UCSD-AML1 (cell line): ENCODE measurements around the gene ASRGL1.

ENCODE experiments used
- DNase-seq: peaks from one replicate; lab custom pipeline; 2025; ENCODE audit not compliant: unreplicated experiment; lab: John Stamatoyannopoulos, UW

The ASRGL1 gene

DNA sequence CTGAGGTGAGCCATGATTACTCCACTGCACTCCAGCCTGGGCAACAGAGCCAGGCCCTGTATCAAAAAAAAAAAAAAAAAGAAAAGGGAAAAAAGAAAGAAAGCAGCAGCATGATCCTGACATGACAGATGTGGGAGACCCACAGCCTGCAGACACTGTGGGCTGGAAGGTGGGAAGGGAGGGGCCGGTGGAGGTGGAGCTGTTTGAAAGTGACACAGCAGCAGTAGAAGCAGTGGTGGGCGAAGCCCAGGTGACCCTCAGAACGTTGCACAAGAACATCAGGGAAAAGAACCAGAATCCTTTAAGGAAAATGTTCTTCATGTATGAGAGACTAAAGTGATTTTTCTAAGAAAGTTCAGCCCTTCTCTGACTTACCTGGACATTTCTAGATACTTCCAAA, 55.3 kb downstream of the ASRGL1 start:
- no peak for DNase-seq

DNA sequence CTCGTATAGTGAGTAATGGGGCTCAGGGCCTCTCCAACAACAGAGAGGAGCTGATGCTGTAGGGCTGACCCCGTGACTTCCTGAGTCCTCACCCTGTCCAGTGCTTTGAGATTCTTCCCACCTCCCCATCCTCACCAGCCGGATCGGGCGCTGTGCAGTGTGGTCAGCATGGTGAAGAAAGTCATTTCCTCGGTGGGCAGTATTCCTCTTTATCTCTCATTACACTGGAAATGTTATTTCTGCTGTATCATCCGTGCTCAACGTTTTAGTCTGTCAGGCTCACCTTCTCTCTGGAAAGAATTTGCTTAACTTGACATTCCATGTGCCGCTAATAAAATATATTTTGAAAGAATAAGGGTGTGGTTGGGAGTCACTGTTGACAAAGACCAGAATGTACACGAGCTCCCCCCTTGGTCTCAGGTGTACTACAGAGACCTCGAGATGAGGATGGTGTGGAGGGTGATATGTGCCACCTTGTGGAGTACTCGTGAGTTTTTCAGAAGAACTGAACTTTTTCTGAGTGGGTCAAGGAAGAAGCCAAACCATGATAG, 55.9 kb downstream of the ASRGL1 start:
- peak; percentile 52 for DNase-seq

DNA sequence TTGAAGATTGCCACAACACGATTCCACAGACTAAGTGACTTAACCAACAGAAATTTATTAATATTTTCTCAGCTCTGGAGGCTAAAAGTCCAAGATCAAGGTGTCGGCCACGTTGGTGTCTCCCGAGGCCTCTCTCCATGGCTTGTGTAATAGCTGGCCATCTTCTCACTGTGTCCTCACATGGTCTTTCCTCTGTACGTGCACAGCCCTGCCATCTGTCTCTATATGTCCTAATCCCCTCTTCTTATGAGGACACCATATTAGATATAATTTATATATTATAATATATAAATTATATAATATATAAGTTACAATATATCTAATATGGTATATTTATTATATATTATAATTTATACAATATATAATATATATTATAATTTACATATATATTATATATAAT, 56.5 kb downstream of the ASRGL1 start:
- no peak for DNase-seq

DNA sequence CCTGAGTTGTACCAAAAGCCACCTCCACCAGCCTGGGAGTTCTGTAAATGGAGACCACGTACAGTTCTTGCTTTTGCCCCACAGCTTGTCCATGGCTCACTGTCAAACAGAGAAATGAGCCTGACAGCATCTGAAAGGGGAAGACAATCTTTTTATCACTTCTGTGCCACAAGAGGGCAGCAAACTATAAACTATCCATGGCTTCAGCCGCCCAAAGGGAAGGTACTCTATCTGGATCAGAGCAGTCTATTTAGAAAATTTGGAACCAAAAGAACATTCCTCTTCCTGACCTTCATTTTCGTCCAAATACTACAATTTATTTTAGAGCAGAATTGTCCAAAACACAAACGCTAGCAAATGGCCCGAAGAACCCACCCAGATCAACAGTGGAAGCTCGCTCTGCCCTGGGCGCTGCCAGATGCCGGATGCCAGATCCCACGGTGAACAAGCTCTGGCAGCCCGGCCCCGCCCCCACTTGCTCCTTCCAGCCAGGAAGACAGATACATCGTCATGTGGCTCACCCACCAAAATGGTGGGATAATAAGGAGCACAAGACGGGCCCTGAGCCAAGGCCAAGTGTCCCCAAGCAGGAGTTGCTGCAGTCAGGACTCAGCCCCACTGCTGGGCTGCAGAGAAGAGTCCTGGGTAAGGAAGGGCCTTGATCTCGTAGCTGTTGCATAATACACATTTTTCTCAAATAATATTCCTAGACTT, 57.7 kb downstream of the ASRGL1 start:
- DNase-seq, result peak; percentile 27

DNA sequence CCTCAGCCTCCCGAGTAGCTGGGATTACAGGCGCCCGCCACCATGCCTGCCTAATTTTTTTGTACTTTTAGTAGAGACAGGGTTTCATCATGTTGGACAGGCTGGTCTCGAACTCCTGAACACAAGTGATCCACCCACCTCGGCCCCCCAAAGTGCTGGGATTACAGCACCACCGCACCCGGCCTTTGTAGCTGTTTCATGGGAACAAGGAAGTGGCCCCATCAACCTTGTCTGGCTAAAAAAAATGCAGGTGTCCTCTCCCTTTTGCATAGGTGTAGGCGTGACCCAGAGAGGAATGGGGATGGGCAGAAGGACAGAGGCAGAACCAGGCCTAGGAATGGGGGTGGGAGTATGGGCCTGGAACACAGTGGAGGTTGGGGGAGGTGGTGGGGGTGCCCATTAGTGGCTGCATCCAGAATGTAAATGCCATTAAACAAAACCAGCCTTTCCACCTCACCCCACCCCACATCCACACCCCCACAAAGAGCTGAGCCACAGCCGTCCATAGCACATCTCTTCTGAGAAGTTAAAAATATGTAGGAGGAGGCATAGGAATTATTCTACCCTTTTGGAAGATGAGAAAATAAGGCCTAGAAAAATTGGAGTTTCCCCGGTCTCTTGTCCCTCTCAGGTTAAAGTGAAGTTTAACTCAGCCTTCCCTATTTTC, 58.8 kb downstream of the ASRGL1 start:
- DNase-seq, result no peak

DNA sequence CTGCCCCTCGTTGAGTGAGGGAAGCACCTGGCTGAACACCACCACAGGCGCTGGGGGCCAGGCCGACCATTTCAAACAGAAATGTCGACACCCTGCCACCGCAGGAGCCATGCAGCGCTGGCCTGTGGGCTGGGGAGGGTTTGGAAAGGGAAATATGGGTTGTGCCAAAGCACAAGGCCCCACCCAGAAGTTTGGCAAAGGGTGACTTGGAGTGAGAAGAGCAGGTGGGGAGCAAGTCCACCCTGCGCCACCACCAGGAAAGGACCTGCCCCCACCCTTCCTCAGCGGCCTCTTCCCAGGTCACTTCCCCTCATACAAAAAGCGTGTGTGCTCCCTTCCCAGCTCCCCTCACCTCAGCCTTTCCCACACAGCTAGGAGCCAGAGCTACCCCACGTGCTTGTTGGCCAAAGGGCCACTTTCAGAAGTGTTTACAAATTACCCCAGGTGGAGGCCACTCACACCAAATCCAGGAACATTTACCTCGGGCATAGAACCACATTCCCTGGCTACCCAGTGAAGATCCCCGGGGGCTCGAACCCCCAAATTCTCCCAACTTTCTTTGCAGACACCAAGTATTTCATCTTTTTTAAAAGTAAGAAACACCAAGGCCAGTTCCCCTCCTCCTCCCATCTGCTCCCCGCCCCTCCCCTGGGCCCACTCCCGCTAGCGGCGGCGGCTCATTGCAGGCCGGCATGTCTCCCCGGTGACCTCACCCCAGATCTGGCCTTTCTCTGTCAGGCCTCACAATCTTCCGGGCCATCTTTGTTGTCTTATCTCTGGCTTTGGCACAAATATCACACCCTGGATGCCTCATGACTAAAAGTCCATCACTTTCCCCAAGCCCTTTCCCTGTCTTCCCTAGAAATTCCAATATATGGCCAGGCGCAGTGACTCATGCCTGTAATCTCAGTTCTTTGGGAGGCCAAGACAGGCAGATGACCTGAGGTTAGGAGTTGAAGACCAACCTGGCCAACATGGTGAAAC, 61.1 kb downstream of the ASRGL1 start:
- DNase-seq, result no peak

DNA sequence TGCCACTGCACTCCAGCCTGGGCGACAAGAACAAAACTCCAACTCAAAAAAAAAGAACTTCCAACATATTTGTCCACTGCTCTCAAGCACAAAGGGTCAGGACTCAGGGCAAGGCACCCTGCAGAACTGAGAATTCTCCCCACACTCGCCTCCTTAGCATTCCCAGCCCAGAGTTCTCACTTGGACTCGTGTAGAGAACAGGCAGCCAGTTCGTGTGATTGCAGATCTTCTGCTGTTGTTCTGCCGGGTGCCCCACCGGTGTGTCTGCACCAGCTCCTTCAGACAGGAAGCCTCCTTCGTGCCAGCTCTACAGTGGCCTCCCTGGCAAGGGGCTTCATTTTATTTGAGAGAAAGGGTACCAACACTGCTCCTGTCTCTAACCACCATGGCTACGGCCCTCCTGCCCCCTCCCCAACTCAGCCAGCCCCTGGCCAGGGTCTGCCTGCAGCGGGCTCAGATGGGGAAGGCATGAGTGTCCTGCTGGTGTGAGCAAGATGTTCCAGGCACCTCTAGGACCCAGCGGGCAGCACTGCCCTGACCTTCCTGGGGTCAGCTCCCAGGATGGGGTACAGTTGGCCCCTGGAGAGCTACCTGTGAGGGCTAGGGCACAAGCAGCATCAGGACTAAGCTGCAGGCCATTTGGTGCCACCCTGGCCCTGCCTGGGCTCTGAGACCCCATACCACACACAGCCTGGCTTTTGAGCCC, 62.1 kb downstream of the ASRGL1 start:
- no peak for DNase-seq

DNA sequence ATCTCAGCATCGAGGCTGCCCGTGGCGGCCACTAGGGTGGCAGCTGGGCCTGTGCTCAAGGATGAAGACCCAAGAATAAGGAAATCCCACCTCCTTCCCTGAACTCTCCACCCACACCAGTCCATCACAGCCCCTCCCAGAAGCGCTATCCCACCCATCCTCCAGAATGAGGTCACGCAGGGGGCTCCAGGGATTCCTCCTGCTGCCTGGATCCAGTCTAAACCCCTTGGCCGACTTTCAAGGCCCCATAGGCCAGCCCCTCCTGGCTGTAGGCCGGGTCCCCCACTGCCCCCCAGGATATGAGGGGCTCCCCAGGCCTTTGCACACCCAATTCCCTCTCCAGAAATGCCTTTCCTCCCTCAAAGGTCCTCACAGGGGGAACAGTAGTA, 62.6 kb downstream of the ASRGL1 start:
- no peak for DNase-seq

DNA sequence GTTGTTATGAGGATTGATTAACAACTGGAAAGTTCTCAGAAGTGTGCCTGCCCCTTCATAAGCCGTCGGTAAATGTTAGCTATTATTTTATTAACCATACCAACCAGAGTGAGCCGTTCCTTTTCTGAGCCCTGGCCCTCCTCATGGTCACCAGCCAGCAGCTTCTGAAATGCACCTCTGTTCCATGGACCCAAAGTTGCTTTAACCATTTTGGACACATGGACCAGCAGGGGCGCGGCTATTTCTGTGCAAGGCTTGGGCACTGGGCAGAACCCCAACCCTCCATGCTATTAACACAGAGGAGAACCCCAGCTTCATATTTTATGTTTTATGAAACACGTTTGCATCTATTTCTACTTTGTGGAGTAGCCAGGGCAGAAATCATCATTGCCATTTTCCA, 63.0 kb downstream of the ASRGL1 start:
- no peak for DNase-seq

DNA sequence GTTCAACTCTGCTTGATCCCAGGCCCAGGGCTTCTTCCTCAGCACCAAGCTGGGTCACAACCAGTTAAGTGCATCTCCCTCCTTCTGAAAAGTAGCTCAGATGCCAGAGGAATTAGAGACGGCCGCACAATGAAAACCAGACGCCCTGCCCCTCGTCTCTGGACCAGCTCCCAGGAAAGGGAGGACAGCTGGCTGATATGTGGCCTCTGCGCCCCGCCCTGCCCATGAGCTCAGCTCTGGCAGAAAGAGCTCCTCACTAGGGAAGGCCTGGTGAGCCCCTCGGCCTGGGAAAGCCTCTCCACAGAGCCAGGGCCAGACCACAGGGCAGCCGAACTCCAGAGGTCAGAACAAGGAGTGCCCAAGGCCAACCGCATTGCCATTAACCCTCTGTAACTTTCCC, 63.5 kb downstream of the ASRGL1 start:
- DNase-seq, result no peak

DNA sequence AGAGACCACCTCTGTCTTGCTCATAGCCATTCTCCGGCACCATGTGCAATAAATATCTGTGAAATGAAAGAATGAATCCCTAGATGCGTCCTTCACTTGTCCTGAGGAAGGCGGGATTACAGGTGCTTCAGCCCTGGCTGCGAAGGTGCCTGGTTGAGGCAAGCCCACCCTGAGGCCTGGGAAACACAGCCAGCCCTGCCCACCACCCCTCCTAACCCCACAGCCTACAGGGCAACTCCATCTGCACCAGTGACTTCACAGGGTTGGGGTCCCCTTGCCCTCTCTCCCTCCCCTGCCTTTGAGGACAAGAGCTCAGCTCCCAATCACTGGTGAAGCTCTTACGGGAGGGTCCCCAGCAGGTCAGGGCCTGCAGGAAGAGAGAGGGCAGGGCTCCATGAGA, 64.1 kb downstream of the ASRGL1 start:
- no peak for DNase-seq

DNA sequence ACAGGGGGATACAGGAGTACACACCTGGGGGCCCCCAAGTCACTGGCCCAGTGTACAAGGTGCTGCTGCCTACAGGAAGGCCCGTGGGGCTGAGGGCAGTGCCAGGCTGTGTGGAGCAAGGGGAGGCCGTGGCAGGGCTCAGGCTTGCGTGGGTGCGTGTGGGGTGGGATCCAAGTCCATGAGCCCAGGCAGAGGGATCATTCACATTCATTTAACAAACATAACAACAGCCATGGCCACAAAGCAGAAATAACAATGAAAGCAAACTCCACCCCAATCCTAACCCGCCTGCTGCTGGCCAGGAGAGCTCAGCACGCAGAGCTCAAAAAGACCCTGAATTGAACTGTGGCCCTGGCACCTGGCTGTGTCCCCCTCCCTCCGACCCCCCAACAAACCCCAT, 64.6 kb downstream of the ASRGL1 start:
- no peak for DNase-seq

DNA sequence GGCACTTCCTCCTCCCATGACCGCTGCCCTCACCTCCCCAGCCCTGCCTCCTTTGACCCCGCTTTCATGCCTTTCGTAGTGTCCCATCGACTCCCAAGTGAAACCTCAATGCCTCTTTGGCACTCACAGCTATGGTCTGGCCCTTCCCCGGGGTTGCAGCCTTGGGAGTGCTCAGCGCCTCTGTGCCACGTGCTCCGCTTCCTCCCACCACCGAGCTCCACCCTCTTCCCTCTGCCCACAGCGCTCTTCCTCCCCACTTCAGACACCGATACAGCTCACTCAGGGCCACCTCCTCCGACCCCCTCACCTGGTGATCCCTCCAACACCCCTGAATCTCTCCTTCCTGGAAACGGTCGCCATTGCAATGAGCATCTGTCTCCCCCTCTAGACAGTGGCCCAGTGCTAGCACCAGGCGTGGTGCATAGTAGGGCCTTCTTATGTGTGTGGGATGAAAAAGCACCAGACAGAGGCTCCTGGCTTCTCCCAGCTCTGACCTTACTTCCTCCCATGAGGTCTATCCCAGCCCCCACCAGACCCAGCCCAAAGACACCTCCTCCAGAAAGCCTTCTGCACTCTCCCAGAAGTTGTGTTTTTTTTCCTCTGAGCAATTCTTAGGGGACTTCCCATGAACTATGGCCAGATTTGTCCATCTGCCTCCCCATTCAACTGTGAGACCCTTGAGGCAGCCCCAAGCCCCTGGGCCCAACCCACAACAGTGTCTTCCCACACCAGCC, 65.1 kb downstream of the ASRGL1 start:
- peak; percentile 63 for DNase-seq

DNA sequence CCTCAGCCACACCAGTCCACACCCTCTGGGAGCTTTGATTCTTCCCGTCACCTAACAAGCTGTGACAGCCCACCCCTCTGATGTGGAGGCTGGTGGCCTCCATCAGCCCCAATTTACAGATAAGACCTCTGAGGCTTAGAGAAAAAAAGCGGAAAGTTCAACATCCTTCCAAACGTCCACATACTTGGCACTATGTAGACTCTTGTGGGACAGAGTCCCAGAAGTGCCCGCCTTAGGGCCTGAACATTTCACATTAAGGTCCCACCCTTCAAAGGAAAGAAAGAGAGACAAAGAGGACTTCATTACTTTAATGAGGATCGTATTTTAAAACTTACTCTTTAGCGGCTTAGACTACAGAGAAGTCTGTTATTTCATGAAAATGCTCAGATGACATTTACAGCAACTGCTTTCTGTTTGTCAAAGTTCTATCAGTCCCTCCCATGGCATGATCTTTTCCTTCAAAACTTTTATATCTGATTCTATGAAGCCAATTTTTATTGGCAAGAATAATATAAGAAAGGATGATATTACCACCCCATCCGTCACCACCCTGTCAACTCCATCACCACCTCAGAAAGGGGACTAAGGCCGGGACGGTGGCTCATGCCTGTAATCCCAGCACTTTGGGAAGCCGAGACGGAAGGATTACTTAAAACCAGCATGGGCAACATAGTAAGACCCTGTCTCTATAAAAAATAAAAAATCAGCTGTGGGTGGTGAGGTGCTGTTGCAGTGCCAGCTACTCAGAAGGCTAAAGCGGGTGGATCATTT, 65.9 kb downstream of the ASRGL1 start:
- DNase-seq, result no peak

DNA sequence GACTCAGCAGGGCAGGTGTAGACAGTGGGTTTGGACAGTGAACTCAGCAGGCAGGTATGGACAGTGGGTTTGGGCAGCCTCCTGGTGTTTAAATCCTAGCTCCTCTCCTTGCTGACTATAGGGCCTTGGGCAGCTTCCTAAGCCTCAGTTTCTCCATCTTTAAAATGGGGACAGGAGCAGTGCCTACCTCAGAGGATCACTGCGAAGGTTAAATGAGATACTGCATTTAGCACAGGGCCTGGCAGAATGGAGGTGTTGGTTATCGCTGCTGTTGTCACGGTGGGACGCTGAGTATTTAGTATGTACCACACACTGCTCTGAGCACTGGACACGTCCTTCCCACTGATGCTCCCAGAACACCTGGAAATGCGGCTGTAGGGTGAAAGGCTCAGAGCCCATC, 67.2 kb downstream of the ASRGL1 start:
- no peak for DNase-seq

DNA sequence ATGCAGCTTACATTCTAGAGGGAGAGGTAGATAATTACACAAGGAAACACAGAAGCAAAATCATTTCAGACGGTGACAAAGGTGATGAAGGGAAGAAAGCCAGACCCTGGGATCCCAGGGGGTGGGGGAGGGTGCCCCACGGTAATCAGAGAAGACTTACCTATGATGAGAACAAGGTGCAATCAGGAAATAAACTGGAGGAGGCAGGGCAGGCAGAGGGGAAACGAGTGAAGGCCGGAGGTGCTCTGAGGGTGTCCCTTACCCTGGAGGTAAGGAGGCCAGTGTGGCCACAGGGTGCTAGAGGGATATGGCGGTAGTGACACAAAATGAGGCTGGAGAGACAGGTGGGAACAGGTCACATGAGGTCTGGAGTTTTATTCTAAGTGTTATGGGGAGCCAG, 67.7 kb downstream of the ASRGL1 start:
- no peak for DNase-seq

DNA sequence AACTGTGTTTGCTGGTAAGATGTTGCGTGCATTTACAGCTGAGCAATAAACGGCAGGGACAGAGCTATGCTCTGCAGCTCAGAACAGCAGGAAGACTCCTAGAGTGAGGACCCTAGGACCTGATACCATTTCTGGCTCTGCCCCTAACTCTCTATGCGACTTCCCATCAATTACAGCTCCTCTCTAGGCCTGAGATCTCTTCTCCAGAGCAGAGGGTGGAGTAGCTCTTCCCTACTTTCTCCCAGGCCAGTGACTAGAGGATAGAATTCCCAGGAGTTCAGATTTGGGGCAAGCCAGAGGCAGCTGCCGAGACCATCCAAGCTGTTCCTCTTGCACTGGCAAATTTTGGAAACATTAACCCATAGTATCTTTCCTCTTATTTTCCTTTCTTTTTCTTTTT, 68.8 kb downstream of the ASRGL1 start:
- no peak for DNase-seq

DNA sequence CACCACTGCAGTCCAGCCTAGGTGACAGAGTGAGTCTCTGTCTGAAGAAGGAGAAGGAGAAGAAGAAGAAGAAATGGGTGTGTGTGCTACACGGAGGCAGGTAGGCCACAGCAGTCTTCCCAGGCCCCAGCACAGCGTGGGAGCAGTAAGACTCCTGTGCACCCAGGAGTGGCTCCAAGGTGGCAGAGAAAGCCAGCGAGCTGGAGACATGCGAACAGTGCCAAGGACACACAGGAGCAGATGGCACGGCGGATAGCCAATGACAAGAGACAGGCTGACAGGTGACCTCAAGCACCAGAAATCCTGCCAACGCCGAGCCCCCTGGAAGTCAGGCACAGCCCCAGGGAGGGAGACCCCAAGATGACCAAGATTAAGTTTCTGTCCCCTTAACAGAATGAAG, 72.6 kb downstream of the ASRGL1 start:
- DNase-seq, result no peak

DNA sequence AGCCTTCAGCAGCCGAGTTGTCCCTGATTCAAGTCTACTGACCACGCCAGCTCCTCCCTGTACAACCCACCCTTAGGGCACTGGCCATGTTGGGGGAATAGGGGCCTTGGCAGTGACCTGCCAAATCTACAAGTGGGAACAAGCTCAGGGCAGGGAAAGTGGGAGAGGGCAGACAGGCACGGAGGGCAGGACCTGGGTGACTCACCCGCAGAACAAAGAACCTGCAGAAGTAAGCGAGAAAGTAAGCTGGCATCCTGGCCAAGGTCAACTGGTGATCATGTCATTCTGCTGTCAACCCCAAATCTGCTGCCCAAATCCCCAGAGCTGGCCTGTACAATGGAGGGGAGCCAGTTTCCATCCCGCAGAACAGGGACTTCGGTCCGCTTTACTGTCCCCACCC, 73.7 kb downstream of the ASRGL1 start:
- no peak for DNase-seq
